Kidney epithelial cell (primary cell): ENCODE measurements around the gene ASB8. TPM values are rescaled to one million over a fixed set of nuclear protein-coding genes. Genes with fewer than 3 reads are reported as not detected.

Source experiments
- DNase-seq: peaks from one replicate; pipeline ENCODE4 v3.0.0-alpha.2; 2010; ENCODE audit warnings: low read depth
- H3K27me3 ChIP-seq: 2 replicates; pipeline ENCODE4 v1.6.0; 2011; ENCODE audit warnings: low read length; ENCODE audit not compliant: control insufficient read depth, insufficient read depth
- H3K36me3 ChIP-seq: 2 replicates; pipeline ENCODE4 v1.5.1; 2011; ENCODE audit warnings: low read length; ENCODE audit not compliant: control insufficient read depth, insufficient read depth
- H3K4me3 ChIP-seq: 2 replicates; pipeline ENCODE4 v1.5.1; 2011; ENCODE audit warnings: low read depth, mild to moderate bottlenecking, control low read depth, low read length
- CTCF ChIP-seq: IDR thresholded peaks from 2 replicates; pipeline ENCODE4 v1.5.1; 2011; ENCODE audit warnings: mild to moderate bottlenecking, moderate library complexity, low read length, control low read depth, inconsistent platforms; ENCODE audit not compliant: insufficient read depth, poor library complexity, severe bottlenecking
- total RNA-seq: library from RNA; depleted of rRNA; stranded (reverse); fragments of >200 nt; gene quantifications from 2 replicates; pipeline ENCODE4 v1.2.3, GENCODE V29; 2015

The ASB8 gene
- total RNA-seq, 1 donor from 2014 or later, result 20.2 TPM

GRCh38 chr12:48109424-48109823 is 47.9 kb downstream of the ASB8 start:
- Histone ChIP-seq H3K4me3 (no peak overlapping the region), H3K27me3 (no peaks in the 10 kb centered on the region), H3K36me3 (no peaks in the 10 kb centered on the region)
- DNase-seq, result no peak
- TF ChIP-seq CTCF, result no peak

- Histone ChIP-seq H3K4me3 (peak overlapping the region; percentile 92), H3K27me3 (no peaks in the 10 kb centered on the region), H3K36me3 (no peaks in the 10 kb centered on the region)
- no peak for DNase-seq
- TF ChIP-seq CTCF, result no peak
Observed at GRCh38 chr12:48106681-48107613, 50.4 kb downstream of the ASB8 start.

GRCh38 chr12:48105867-48106680 is 51.2 kb downstream of the ASB8 start, which contains the start of gene SENP1:
Gene SENP1 (minus strand): TSS chr12:48106079. CDS start chr12:48101472, 4,607 bp downstream.
- Histone ChIP-seq H3K4me3 (peak within 1 kb of the TSS; percentile 92), H3K36me3 (no peaks in the 10 kb centered on the region), H3K27me3 (no peaks in the 10 kb centered on the region)
- peak; percentile 7 for TF ChIP-seq CTCF
- peak; percentile 25 for DNase-seq

DNA sequence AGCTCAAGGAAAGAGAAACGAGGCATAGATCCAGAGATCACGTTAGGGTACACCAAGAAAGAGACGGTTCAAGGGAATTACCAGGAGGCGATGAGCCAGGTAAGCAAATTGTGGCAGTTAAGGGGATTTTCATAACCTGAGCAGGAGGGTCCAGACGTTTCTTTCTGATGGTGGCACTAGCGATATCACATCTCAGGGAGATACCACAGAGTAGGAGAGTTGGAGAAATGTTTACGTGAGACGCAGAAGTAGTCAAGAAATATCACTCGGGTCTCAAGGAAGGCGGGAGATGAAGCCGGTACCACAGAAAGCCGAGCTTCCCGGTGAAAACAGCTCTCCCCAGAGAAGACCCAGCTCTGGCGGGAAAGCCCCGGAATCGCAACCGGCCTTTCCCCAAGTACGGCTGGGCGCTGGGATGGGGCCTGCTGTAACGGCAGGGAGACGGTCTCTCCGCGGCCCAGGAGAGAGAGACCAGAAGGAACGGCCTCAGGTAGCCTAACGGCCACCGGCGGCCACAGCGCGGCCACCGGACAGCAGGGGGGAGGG is 51.9 kb downstream of the ASB8 start:
- no peak for TF ChIP-seq CTCF
- Histone ChIP-seq H3K4me3 (peak overlapping the region; percentile 92), H3K36me3 (no peaks in the 10 kb centered on the region), H3K27me3 (no peaks in the 10 kb centered on the region)
- no peak for DNase-seq

DNA sequence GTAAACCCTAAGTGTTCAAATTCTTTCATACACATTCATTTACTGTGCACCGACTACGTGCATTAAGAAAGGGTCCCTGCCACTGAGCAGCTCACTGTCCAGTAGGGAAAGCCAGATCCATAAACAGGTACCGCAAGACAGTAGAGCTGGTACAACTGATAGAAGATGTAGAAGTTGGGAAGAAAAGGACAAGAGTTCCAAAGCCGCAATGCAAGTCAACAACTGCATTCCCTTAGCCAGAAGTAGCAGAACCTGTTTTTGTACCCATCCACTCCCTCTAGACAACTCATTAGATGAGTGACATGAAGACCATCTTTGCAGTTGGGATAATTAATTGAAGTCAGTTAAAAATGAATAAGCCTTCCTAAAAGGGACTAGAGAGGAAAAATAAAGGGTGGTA is 52.8 kb downstream of the ASB8 start:
- H3K27me3 ChIP-seq, result no peaks in the 10 kb centered on the region
- TF ChIP-seq CTCF, result no peak
- DNase-seq, result no peak
- H3K4me3 ChIP-seq, result peak overlapping the region; percentile 92
- no peaks in the 10 kb centered on the region for H3K36me3 ChIP-seq

Other genes with a start within 250 kb of the ASB8 start
- gene TMEM106C, start 193.9 kb downstream of the ASB8 start, total RNA-seq, result 96.3 and 133 TPM in 2 replicates
- gene COL2A1, start 153.0 kb downstream of the ASB8 start, total RNA-seq, result 1.7 and 3.8 TPM in 2 replicates
- gene SENP1, start 51.4 kb downstream of the ASB8 start, total RNA-seq, result 13.2 and 20.9 TPM in 2 replicates
- 29.8 and 33.9 TPM in 2 replicates for gene PFKM, start 38.2 kb downstream of the ASB8 start, total RNA-seq
- gene CCDC184, start 26.1 kb upstream of the ASB8 start, total RNA-seq, result 0.21 and 0.82 TPM in 2 replicates
- gene OR10AD1, start 45.8 kb upstream of the ASB8 start, total RNA-seq, result not detected in 2 replicates
- 13.3 and 13.5 TPM in 2 replicates for gene ZNF641, start 193.4 kb upstream of the ASB8 start, total RNA-seq